NCI-H446 treated with DMSO at 0.1 percent for 48 hours (cell line): ENCODE measurements around the gene MAPKAP1.

Source experiments
- DNase-seq: peaks from one replicate; lab custom pipeline; 2025; lab: John Stamatoyannopoulos, UW

MAPKAP1 gene

DNA sequence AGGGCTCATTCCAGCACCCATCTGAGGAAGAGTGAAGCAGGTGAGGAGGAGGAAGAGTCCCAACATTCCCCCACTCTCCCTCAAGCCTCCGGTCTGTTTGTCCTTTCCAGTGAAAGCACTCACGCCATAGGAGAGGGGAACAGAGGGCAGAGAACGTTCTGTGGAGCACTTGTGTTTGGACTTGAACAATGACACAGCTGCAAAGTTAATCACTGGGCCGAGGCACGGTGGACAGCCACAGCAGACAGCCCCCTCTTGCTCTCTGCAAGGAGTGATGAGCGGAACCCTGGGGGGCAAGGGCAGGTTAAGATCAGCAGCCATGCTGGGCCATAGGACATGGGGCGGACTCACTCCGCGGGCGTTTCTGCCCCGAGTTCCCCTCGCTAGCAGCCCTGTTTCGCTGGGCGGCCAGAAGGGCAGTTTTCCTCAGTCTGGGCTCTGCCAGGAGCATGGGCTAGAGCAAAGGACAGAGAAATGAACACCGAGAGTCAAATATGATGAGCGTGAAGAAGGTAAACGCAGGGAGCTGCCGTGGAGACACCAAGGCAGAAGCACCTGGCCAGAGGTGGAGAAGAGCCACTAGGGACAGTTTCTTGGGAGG, 259.7 kb downstream of the MAPKAP1 start:
- no peak for DNase-seq

DNA sequence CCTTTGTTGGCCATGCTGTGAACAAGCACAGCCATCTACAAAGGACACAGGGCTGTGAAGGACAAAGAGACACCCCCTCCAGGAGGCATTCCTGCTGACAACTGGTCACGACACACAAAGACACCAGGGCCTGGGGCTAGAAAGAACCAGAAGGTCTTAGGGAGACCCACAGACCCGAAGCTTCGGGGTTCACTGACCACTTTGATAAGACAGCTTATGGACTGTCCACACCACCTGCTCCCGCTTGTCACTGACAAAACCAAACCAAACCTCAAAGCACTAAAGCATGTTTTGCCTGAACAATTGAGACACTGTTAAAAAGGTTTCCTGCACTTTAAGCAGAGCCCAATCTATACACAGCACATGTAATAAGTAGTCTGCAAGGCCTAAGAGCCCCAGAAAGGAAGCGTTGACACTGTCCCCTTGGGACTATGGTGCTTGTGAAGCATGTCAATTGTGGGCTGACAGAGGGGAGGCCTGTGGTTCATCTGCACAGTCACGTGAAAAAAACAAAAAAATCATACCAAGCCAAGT, 260.4 kb downstream of the MAPKAP1 start:
- no peak for DNase-seq

DNA sequence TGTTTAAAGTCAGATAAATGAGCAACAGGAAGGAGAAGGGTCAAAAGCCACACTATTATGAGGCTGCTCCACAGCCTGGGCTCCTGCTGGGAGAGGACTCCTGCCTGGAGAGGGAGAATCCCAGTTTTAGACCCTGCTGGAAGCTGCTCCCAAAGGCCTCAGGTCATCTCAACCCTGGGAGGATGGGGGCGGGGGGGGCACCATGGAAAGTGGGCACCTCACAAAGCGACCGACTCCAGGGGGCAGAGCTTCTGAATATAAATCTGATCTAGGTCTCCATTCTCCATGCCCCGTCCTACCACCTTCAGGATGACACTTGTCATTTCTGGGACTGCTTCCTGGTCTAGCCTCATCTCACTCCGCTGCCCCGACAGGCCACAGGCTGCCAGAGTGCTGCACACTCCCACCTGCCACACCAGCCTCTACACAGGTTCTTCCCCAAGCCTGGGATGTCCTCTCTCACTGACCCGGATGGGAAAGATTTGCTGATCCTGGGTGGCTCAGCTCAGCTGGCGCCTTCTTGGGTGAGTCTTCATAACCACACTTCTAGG, 262.0 kb downstream of the MAPKAP1 start:
- DNase-seq: no peak

DNA sequence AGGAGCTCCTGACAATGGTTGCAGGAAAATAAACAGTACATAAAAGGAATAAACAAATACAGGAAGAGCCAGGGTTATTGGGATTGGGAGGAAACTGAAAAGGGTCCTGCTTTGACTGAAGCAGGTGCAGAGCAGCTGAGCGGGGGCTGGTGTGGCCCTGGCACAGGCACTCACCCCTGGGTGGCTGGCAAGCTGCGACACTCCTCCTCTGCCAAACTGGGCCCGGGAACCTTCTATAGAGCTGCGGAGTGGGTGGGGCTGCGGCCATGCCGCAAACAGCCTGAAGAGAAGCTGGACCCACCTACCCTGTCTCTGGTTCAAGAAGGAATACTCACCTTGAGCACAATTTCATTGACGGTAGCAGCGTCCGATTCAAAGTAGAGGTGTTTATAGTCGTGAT, 262.8 kb downstream of the MAPKAP1 start:
- DNase-seq: no peak

DNA sequence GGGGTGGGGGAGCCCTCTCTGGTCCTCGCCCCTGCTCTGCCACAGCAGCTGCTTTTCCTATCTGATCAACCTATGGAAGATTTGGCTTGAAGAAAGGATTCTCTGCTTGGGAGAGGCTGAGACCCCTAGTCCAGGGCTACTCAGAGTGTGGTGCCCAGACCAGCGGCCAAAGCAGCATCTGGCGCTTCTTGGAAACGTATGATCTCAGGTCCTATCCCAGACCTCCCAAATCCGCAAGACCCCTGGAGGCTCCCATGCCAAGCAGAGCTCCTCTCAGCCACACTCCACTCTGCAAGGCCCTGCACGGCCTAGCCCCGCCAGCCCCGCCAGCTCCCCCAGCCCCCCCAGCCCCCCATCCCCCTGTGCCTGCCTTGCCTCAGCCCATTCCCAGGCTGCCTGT, 263.6 kb downstream of the MAPKAP1 start:
- DNase-seq: no peak

DNA sequence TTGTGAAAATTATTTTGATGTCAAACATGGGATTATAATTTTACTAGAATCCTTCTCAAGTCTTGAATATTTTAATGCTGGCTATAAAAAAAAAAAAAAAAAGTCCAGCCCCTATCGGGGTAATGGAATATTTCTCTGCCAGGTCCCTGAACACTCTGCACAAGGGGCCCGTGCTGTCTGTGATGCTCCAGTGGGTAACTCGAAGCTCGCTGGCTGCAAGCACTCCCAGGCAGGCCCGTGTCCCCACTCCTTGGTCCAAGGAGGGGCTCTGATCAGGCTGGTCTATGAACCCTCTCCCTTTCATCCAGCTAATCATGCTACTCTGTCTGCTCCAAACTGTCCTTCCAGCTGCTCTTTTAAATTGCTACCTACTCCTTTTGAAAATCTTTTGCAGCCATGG, 264.6 kb downstream of the MAPKAP1 start:
- DNase-seq: no peak

DNA sequence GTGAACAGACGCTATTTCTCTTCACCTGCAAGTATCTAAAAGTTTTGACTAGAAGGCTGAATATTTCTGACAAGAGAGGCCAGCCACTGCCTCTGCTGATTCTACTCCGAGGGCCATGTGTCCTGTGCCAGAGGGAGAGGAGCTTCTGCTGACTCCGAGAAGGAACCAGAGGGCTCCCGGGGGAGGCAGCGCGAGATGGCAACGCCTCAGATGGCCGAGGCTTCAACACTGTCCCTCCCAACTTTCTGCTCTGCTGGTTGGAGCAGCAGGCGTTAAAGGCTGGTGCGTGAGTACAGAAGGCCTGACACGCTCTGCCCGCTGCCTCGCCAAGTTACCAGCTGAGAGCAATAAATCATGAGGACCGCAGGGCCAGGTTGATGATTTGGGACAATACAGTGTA, 266.6 kb downstream of the MAPKAP1 start:
- DNase-seq: peak; percentile 1

DNA sequence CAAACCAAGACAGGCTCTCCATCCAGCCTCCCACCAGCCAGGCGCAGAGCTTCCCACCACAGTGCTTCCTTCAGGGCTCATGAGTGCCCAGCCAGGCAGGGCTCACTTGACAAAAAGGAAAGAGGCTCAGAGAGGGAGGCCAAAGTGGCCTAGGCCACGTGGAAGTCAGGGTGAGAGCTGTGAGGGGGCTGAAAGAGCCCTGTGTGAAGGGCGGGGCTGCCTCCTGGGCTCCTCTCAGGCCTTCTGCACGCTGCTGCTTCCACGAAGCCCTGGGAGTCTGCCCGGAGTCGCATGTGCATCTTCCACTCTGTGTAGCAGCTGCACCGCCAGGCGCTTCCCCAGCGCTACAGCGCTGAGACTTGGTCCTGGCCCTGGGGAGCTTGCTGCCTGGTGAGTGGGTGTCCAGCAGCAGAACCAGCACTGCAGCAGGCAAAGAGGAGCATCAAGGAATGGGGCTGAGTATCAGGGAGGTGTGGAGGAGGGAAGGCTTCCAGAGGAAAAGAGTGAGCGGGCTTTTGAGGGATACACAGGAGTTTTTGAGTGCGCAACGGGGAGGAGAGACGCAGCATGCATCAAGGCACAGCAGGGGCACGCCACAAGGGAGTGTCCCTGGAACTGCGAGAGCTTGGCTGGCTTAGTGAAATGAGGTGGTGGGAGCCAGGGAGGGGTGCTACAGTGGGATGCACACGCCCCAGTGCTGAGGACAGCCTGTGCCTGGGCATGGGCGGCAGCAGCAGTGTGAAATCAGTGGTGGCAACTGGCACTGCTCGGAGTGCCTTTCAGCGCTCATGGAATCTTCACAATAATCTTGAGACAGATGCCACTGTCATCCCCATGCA, 267.4 kb downstream of the MAPKAP1 start:
- DNase-seq: no peak

DNA sequence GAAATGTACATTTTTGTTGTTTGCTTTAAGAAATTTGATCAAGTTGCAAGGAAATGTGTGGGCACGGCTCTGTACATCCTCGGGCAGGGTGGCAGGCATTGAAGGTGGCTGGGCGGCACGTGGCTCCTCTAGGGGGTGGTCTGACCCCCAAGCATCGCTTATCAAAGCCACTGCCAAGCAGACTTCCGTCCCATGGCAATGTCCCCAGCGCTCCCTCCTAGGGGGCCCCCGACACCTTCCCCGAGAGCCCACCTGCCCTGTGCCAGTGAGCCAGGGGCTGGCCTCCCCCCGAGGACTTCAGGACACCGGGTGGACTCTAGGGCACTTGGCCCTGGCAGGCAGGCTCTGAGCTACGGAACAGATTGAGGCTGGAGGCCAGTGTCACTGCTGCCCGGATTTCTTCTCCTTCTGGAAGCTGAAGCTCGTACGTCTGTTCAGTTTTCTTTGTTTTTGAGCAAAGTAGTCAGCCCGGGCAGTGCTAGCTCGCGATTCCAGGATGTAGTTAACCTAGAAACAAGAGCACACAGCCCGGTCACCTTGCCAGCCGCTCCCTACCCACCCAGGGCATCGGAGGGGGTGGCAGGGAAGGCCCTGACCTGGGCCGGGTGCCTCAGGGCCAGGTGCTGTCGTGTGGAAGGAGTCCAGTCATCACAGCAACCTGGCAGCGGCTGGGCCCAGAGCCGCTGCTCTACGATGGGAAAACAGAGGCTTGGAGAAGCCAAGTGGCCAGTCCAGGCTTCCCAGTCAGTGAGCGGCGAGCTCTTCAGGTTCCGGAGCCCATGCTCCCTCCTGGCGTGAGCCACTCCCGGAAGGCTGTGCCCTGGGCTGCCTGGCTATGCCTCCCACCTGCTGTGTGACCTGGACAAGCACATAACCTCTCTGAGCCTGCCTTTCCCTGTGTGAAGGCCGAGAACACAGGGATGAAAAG, 268.2 kb downstream of the MAPKAP1 start:
- DNase-seq: no peak

DNA sequence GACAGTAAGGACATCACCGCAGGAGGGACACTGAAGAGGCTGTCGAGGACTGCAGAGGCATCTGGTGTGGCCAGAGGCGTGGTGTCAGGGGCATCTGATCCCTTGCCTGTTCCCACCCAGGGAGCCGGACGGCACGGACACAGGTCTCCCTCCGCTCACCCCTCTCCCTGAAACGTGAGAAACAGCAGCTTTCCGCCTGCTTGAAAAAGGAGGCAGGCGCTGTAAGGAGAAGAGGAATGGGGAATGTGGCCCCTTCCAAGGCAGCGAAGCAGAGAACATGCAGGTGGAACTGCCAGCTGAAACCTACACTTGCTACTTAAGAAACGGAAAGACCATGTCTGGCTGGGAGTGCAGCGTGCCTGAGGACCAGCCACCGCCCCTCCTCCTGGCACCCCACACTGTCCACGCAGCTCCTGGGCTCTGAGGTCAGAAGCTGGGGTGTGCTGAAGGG, 269.2 kb downstream of the MAPKAP1 start:
- no peak for DNase-seq

DNA sequence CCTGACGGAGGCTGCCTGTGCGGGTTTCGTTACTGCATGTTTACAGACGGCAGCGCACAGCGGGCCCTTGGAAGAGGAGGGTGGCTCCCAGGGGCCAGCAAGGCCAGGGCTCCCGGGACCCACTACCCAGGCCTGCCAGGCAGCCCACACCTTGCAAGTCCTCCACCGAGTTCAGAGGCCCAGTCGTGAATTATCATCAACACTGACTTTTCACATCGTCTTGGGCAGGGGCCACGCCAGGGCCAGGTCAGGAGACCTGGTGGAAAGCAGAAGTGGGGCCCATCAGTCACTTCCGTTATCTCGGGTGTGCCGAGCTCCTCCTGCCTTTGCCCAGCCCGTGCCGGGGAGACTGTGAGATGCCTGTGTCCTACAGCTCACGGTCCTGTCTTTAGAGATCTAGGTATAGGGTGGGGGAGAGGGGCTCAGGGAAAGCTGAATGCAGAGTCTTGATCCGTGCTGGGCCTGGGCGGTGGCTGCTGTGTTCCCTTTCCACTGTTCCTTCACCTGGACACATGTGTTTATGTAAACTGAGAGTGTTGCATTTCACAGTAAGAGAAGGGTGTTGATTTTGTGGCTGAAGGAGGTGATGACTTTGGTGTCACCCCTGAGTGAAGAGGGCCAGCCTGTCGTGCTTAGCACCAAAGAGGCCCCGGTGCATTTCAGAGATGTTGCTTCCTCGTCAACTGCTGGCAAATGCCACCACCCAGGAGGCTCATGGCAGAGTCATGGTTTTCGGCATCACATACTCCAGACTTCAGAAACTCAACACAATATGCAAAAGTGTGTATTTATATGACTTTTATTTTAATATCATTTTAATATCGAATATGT, 270.2 kb downstream of the MAPKAP1 start:
- DNase-seq: no peak

DNA sequence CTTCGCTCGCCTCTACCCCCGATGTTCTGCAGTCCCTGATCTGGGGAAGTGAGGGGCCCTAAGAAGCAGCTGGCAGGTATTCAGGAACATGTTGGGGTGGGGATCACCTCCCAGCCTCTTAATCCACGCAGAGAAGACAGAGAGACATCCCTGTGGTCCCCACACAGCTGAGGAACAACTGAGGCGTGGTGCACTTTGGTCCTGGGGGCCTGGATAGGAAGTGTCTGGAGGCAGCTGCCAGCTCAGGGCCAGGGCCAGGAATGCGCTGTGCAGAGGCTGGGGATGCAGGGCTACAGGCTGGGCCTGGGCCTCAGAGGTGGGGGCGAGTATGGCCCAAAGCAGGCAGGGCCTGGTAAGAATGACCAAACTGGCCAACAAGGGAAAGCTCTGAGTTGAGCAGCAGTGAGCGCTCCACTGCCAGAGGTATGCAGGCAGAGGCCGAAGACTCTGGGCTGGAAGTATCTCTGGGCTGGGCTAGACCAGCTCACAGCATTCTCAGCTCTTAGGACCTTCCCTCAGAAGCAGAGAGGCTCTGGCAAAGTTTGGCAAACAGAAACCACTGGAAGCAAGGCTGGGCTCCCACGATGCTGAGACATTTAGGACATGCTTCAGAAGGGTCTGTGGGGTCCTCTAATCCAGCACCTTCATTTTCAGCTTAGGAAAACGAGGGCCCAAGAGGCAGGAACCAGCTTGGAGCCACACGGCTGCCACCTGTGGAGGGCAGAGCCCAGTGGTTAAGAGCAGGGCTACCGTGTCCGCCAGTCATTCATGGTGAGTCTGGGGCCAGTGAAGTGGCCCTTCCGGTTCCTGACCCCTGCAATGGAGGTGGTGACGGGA, 271.0 kb downstream of the MAPKAP1 start:
- DNase-seq: no peak

DNA sequence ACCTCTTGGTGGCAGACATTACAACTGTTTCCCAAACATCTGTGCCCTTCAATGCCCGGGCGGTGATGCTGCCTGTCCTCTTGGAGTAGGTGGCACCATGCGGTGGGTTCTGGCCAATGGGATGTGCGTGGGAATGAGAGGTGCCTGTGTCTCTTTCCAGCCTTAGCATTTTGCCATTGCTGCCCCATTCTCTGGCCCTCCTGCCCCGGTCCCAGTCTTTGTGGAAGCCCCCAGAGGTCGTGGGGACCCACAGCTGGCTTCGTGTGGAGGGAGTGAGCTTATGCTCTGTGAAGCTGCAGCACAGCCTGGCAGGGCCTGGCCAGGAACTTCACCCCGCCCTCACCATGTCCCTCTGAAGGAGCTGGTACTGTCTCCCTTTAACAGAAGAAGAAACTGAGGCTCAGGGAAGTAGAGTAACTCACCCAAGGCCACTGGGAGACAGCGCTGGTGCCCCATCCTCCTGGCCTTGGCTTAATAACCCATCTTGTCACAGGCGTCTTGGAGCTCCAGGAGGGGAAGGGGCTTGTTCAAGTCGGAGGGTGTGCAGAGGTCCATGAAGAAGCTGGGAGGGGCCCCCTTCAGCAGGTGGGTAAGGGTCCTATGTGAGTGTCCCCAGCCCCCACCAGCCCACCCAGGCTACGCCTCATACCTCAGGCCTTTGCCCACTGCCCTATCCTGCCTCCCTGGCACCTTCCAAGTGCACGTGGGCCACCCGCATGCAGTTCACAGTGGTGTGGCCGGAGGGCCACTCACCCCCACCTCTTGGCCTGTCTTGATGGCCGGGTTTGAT, 271.8 kb downstream of the MAPKAP1 start:
- no peak for DNase-seq

DNA sequence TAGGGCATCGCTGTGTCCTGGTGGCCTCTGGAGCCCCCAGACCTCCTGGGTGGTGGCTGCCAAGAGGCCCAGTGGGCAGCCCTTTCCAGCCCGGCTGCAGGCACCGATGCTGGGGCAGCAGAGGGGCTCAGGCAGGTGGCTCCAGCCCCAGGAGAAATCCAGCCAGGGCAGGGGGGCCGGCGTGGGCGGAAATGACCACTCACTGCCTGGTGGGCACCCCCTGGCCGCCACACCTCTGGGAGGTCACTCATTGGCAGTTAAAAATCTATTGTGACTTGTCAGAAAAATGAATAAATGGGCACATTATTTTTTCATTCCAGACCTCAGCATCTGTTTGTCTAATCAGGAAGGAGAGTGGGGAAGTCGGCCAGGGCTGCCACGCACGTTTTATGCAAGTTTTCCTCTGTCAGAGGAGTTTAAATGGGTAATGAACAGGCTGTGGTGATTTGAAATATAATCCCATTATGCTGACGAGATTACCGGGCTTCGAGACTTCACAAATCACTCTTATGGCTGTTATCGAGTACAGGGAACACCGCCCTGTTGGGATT, 273.5 kb downstream of the MAPKAP1 start:
- no peak for DNase-seq

DNA sequence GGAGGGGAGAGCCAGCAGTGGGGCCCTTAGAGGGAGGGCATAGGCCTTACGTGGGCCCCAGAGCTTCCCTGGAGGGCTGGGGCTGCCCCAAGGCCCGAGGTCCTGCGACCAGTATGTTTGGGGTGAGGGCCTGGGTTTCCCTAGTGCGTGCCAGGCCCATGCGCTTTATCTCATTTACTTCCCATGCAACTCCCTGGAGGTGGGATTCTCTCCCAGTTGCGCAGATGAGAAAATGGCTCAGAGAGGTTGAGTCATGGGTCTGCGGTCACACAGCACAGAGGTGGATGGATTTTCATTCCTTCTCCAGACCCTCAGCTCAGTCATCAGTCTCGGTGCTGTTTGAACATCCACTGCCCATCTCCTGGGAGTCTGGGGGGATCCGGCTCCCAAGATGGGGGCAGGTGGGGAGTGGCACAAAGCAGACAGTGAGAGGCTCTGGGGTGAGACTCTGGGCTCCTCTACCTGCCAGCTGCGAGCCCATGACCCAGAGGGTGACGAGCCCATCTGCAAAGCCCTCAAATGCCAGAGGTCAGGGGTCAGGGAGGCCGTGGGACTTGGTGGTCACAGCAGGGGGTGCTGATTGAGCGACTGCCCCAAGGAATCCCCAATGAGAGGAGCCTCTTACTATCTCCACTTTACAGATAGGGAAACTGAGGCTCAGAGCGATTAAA, 274.2 kb downstream of the MAPKAP1 start:
- no peak for DNase-seq

DNA sequence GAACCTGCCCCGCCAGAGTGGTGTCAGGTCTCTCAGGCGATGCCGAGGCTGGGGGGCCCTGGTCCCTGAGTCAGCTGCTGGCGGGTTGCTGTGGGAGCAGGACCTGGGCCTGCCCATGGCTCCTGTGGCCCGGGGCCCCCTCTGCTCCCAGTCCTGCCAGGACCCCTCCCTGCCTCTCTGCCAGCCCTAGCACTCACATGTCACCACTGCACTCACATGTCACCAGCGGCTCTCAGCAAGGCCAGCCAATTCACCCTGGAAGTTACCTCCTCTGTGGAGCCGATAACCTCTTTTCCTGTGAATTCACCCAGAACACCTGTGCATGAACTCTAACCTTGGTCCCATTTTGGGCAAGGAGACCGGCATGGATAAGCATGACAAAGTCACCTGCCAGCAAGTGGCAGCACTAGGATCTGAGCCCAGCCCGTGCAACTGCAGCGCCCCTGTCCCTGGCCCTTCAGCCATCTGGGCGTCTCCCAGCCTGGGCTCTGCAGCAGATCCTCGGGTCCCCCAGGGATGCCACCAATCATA, 275.2 kb downstream of the MAPKAP1 start:
- no peak for DNase-seq

DNA sequence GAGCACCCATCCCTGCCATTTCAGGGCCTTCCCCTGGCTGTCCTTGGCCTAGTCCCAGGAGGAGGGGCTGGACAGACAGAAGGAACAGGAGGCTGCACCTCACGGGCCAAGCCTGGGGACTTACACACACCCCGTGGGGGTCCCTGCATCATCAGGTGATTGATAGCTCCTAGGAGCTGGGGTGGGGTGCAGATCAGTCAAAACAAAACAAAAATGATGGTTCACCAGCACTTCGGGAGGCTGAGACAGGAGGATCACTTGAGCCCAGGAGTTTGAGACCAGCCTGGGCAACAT, 276.0 kb downstream of the MAPKAP1 start:
- no peak for DNase-seq
